SU-DHL-6 (cell line): Measurements from ENCODE around the gene FKBP15.

Experiments used
- H2AFZ ChIP-seq: fragments of 200-600 bp; sonication (generic); 2 replicates; pipeline ENCODE4 v1.6.1; 2014; ENCODE audit warnings: low read depth, mild to moderate bottlenecking, moderate library complexity, mixed read lengths, antibody characterized with exemption, low read length; ENCODE audit not compliant: severe bottlenecking
- H3F3A ChIP-seq: fragments of 200-600 bp; shearing (Covaris generic); 2 replicates; pipeline ENCODE4 v1.6.0; 2016; ENCODE audit warnings: antibody characterized with exemption, mild to moderate bottlenecking; ENCODE audit not compliant: insufficient read depth
- H3K27ac ChIP-seq: fragments of 200-600 bp; sonication (generic); 2 replicates; pipeline ENCODE4 v1.5.1; 2016; ENCODE audit warnings: low read depth, mild to moderate bottlenecking, low read length, moderate library complexity, mixed read lengths
- H3K27me3 ChIP-seq: fragments of 200-600 bp; sonication (generic), shearing (Covaris generic); 2 replicates; pipeline ENCODE4 v1.6.0; 2014; ENCODE audit warnings: mild to moderate bottlenecking, low read length
- H3K36me3 ChIP-seq: fragments of 200-600 bp; sonication (generic); 2 replicates; pipeline ENCODE4 v1.6.1; 2014; ENCODE audit warnings: mild to moderate bottlenecking, low read length, mixed read lengths
- H3K4me2 ChIP-seq: fragments of 300-600, 200-600 bp; shearing (Covaris generic), sonication (generic); 2 replicates; pipeline ENCODE4 v1.6.0; 2014; ENCODE audit warnings: low read length, low read depth, mild to moderate bottlenecking; ENCODE audit not compliant: poor library complexity, severe bottlenecking
- H3K4me3 ChIP-seq: fragments of 200-600 bp; sonication (generic); 2 replicates; pipeline ENCODE4 v1.5.1; 2014; ENCODE audit warnings: antibody characterized with exemption, low read length, mild to moderate bottlenecking, mixed read lengths; ENCODE audit not compliant: insufficient read depth, poor library complexity, severe bottlenecking
- H3K79me2 ChIP-seq: fragments of 200-600 bp; sonication (generic); 2 replicates; pipeline ENCODE4 v1.6.1; 2014; ENCODE audit warnings: mild to moderate bottlenecking, low read length, moderate library complexity; ENCODE audit not compliant: insufficient read depth
- H3K9ac ChIP-seq: fragments of 200-600 bp; sonication (generic); 2 replicates; pipeline ENCODE4 v1.7.0; 2014; ENCODE audit warnings: mild to moderate bottlenecking, low read length
- H3K9me2 ChIP-seq: fragments of 200-600 bp; sonication (generic); replicated peaks from 2 replicates; pipeline ENCODE4 v1.6.1; 2014; ENCODE audit warnings: low read length; ENCODE audit not compliant: insufficient read depth
- H3K9me3 ChIP-seq: fragments of 200-600 bp; sonication (generic); 2 replicates; pipeline ENCODE4 v1.6.1; 2014; ENCODE audit warnings: low read length, mixed read lengths; ENCODE audit not compliant: insufficient read depth
- H4K20me1 ChIP-seq: fragments of 200-600 bp; sonication (generic); 2 replicates; pipeline ENCODE4 v1.6.1; 2014; ENCODE audit warnings: low read depth, mild to moderate bottlenecking, antibody characterized with exemption, low read length, moderate library complexity, mixed read lengths
- CTCF ChIP-seq: fragments of 200-600 bp; sonication (generic); IDR thresholded peaks from one replicate; pipeline ENCODE4 v1.5.1; 2017; ENCODE audit warnings: antibody characterized with exemption, mild to moderate bottlenecking, low read length, moderate library complexity; ENCODE audit not compliant: insufficient read depth, poor library complexity, severe bottlenecking
- EZH2phosphoT487 ChIP-seq: fragments of 200-600 bp; sonication (generic), shearing (Covaris generic); conservative IDR thresholded peaks from 2 replicates; pipeline ENCODE4 v1.6.1; 2018; ENCODE audit warnings: mild to moderate bottlenecking, antibody characterized with exemption, low read length, moderate library complexity, mixed read lengths

The FKBP15 gene

DNA sequence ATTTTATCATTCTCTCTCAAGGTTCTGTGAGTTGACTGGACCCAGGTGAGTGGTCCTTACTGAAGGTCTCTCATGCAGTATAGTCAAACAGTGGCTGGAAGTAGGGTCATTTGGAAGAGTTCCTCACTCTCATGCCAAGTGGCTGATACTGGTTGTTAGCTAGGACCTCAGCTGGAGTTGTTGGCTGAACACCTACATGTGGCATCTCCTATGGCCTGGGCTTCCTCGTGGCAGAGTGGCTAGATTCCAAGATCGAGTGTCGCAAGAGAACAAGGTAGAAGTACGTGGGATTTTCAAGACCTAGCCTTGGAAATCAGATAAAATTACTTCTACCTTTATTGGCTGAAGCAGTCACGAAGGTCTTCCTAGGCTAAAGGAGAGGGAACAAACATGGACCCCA lies 62.6 kb downstream of the FKBP15 start:
- Histone ChIP-seq H3K4me3 (no peak overlapping the region), H3K9me3 (no peaks in the 10 kb centered on the region), H3F3A (no peaks in the 10 kb centered on the region), H2AFZ (no peak overlapping the region), H3K9me2 (no peaks in the 10 kb centered on the region), H3K79me2 (no peaks in the 10 kb centered on the region), H3K36me3 (0 out of 2 replicates have a peak, but pooled peaks cover 4% of the 10 kb centered on the region), H4K20me1 (no peaks in the 10 kb centered on the region), H3K27ac (no peak overlapping the region), H3K27me3 (no peaks in the 10 kb centered on the region), H3K9ac (no peak overlapping the region), H3K4me2 (no peak overlapping the region)
- TF ChIP-seq EZH2phosphoT487 (no peak), CTCF (no peak)

- Histone ChIP-seq H3K79me2 (no peaks in the 10 kb centered on the region), H3K4me2 (no peak overlapping the region), H3K36me3 (no peaks in the 10 kb centered on the region), H3K9ac (no peak overlapping the region), H3K9me2 (no peaks in the 10 kb centered on the region), H3F3A (no peaks in the 10 kb centered on the region), H3K27ac (no peak overlapping the region), H2AFZ (no peak overlapping the region), H3K9me3 (no peaks in the 10 kb centered on the region), H4K20me1 (no peaks in the 10 kb centered on the region), H3K27me3 (no peaks in the 10 kb centered on the region), H3K4me3 (no peak overlapping the region)
- TF ChIP-seq CTCF = no peak
- TF ChIP-seq EZH2phosphoT487 = no peak
Observed at GRCh38 chr9:113156880-113157279, 64.2 kb downstream of the FKBP15 start.

GRCh38 chr9:113155911-113156588 lies 65.0 kb downstream of the FKBP15 start:
- TF ChIP-seq EZH2phosphoT487 (no peak), CTCF (no peak)
- no peaks in the 10 kb centered on the region for H3K27me3 ChIP-seq
- no peaks in the 10 kb centered on the region for H3K9me3 ChIP-seq
- no peaks in the 10 kb centered on the region for H4K20me1 ChIP-seq
- no peaks in the 10 kb centered on the region for H3F3A ChIP-seq
- no peaks in the 10 kb centered on the region for H3K79me2 ChIP-seq
- H3K9ac ChIP-seq = no peak overlapping the region
- no peaks in the 10 kb centered on the region for H3K36me3 ChIP-seq
- H3K4me3 ChIP-seq = no peak overlapping the region
- no peaks in the 10 kb centered on the region for H3K9me2 ChIP-seq
- H3K4me2 ChIP-seq = no peak overlapping the region
- H3K27ac ChIP-seq = no peak overlapping the region
- no peak overlapping the region for H2AFZ ChIP-seq
